HG02798 (cell line): ENCODE data around the gene POU1F1.
"Not testable (repeated sequence)": the region's sequence is repeated elsewhere in the genome, so short reads cannot be mapped to it uniquely, and the experiment has no call there.

ENCODE experiments used
- ATAC-seq: cut with Tn5 transposase; IDR thresholded peaks from one replicate; pipeline ENCODE4 v1.9.1; 2021; ENCODE audit warnings: mild to moderate bottlenecking; ENCODE audit not compliant: unreplicated experiment, poor library complexity

POU1F1 gene

GRCh38 chr3:87261925-87262324 lies 14.5 kb downstream of the POU1F1 start:
- no peak for ATAC-seq

- peak; percentile 84 for ATAC-seq
Measured at GRCh38 chr3:87260270-87260669, 16.1 kb downstream of the POU1F1 start.

- ATAC-seq, result no peak
Measured at GRCh38 chr3:87250009-87250408, 26.4 kb downstream of the POU1F1 start.

- ATAC-seq, result no peak
Measured at GRCh38 chr3:87248831-87249230, 27.6 kb downstream of the POU1F1 start.

GRCh38 chr3:87248231-87248630 lies 28.2 kb downstream of the POU1F1 start:
- ATAC-seq, result not testable (repeated sequence)

GRCh38 chr3:87247430-87247773 lies 29.0 kb downstream of the POU1F1 start:
- no peak for ATAC-seq

- ATAC-seq, result no peak
Measured at GRCh38 chr3:87246662-87247429, 29.5 kb downstream of the POU1F1 start.

- no peak for ATAC-seq
Measured at GRCh38 chr3:87236093-87236492, 40.3 kb downstream of the POU1F1 start.

- ATAC-seq, result no peak
Measured at GRCh38 chr3:87233805-87234204, 42.6 kb downstream of the POU1F1 start.

GRCh38 chr3:87229113-87229512 lies 47.3 kb downstream of the POU1F1 start:
- ATAC-seq, result no peak

GRCh38 chr3:87228316-87228715 lies 48.1 kb downstream of the POU1F1 start:
- ATAC-seq, result no peak

GRCh38 chr3:87227835-87228144 lies 48.6 kb downstream of the POU1F1 start:
- ATAC-seq, result no peak

GRCh38 chr3:87227104-87227834 lies 49.1 kb downstream of the POU1F1 start, which contains the start of gene CHMP2B:
Gene CHMP2B (plus strand): TSS chr3:87227309. CDS start chr3:87227523, 214 bp downstream.
- ATAC-seq, result peak; percentile 97

- no peak for ATAC-seq
Measured at GRCh38 chr3:87225659-87226058, 50.7 kb downstream of the POU1F1 start.

- ATAC-seq, result no peak
Measured at GRCh38 chr3:87219611-87220010, 56.8 kb downstream of the POU1F1 start.

- no peak for ATAC-seq
Measured at GRCh38 chr3:87218560-87218959, 57.8 kb downstream of the POU1F1 start.
